Neural crest cell (in vitro differentiated cells): ENCODE measurements around the gene GRHL1. TPM values are rescaled to one million over a fixed set of nuclear protein-coding genes. Genes with fewer than 3 reads are reported as not detected.

Source experiments
- DNase-seq: peaks from one replicate; pipeline ENCODE4 v3.0.0; 2021; ENCODE audit warnings: low read depth, mixed read lengths, low spot score
- H3K27ac Mint-ChIP-seq: one replicate; pipeline ENCODE4 v1.8.0; 2021; ENCODE audit warnings: mild to moderate bottlenecking, mixed read lengths; ENCODE audit not compliant: unreplicated experiment
- H3K27me3 Mint-ChIP-seq: 2 replicates; pipeline ENCODE4 v1.8.0; 2021; ENCODE audit warnings: low read depth, mild to moderate bottlenecking, mixed read lengths
- H3K36me3 Mint-ChIP-seq: 2 replicates; pipeline ENCODE4 v1.8.0; 2021; ENCODE audit warnings: low read depth, mild to moderate bottlenecking, mixed read lengths
- H3K4me1 Mint-ChIP-seq: 2 replicates; pipeline ENCODE4 v1.8.0; 2021; ENCODE audit warnings: mixed read lengths
- H3K4me3 Mint-ChIP-seq: one replicate; pipeline ENCODE4 v1.8.0; 2021; ENCODE audit warnings: mild to moderate bottlenecking, mixed read lengths
- H3K9me3 Mint-ChIP-seq: 2 replicates; pipeline ENCODE4 v1.8.0; 2021; ENCODE audit warnings: mixed read lengths
- total RNA-seq: library from RNA; stranded (reverse); gene quantifications from 2 replicates; pipeline ENCODE4 v1.2.1, GENCODE V29; 2021
- TF ChIP-seq, protein P1 (sequence below): fragments of 200-600 bp; sonication (generic); conservative IDR thresholded peaks from 2 replicates; pipeline ENCODE4 v1.5.0; 2021; ENCODE audit warnings: antibody characterized with exemption, mild to moderate bottlenecking

Gene GRHL1
- total RNA-seq, 1 donor from 2014 or later, result 3.4 TPM

DNA sequence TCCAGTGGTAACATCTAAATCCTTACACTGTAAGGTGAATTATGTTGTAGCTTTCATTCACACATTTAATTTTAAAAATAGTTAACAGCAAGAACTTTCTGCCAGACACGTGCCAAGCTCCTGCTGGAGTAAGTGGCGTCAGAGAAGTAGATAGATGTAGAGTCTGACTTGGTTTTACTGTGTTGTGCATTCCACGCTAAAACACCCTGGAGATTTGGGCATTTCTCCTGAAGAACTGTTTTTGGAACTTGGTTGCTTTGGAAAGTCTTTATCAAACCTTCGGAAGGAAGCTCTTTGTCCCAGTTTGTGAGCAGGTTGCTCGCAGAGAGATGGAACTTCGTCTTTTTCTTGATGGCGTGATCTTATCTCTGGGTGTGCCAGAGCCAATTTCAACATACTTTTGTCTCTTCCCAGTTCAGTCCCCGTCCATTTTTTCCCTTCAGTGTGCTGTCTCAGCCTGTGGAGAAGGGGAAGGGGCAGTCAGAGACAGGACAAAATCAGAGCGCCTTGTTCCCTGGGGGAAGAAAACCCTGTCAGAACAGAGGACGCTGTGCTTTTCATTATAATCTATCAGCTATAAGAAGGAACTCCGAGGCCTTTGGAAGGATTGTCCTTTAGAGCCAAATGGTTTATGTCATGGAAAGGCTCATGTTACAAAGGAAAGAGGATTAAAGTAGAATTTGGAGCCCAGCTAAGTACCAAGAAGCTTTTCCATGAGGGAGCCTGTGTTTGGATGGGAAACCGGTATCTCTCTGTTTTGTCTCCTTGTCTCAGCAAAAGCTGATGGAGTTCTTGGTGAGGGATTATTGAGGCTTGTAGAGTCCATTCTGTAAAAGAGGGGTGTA, 18.9 kb downstream of the GRHL1 start:
- no peaks in the 10 kb centered on the region for H3K27me3 Mint-ChIP-seq
- TF ChIP-seq, protein P1, sequence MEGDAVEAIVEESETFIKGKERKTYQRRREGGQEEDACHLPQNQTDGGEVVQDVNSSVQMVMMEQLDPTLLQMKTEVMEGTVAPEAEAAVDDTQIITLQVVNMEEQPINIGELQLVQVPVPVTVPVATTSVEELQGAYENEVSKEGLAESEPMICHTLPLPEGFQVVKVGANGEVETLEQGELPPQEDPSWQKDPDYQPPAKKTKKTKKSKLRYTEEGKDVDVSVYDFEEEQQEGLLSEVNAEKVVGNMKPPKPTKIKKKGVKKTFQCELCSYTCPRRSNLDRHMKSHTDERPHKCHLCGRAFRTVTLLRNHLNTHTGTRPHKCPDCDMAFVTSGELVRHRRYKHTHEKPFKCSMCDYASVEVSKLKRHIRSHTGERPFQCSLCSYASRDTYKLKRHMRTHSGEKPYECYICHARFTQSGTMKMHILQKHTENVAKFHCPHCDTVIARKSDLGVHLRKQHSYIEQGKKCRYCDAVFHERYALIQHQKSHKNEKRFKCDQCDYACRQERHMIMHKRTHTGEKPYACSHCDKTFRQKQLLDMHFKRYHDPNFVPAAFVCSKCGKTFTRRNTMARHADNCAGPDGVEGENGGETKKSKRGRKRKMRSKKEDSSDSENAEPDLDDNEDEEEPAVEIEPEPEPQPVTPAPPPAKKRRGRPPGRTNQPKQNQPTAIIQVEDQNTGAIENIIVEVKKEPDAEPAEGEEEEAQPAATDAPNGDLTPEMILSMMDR, result no peak
- no peaks in the 10 kb centered on the region for H3K36me3 Mint-ChIP-seq
- DNase-seq, result no peak
- H3K4me1 Mint-ChIP-seq, result peaks cover 28% of the 10 kb centered on the region
- no peak overlapping the region for H3K4me3 Mint-ChIP-seq
- no peak overlapping the region for H3K27ac Mint-ChIP-seq
- H3K9me3 Mint-ChIP-seq, result no peaks in the 10 kb centered on the region

DNA sequence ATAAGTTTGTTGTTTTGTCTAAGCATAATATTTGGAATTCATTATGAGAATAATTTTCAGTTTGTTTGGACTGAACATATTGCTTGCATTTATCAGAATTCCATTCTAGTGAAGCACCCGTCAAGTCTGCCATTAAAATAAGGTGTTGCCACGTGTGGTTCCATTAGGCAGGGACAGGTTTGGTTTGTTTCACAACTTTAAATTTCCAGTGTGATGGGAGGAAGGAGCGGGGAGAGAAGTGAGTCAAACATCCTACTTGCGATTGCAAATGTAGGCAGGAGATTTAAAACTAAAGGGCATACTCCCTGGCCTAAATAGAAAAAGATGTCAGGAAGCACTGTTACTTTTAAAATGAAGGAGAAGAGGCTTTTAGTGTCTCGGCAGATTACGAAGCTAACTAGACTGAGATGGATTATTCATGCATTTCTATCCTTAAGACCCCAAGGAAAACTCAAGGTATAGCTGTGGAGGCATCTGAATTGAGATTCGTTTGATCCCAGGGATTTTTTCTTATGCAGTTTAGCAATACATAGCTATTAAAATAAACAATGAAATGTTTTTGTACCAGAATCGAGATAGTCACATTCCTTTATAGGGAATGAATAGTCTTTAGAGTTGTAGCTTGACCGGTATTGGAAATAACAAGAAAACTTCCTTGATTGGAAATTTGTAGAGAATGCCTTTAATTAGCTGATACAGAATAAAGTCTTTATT, 19.8 kb downstream of the GRHL1 start:
- Mint-ChIP-seq H3K4me3 (no peak overlapping the region), H3K27ac (no peak overlapping the region), H3K4me1 (peaks cover 28% of the 10 kb centered on the region), H3K27me3 (no peaks in the 10 kb centered on the region), H3K36me3 (no peaks in the 10 kb centered on the region), H3K9me3 (no peaks in the 10 kb centered on the region)
- no peak for DNase-seq
- TF ChIP-seq, protein P1, result no peak

DNA sequence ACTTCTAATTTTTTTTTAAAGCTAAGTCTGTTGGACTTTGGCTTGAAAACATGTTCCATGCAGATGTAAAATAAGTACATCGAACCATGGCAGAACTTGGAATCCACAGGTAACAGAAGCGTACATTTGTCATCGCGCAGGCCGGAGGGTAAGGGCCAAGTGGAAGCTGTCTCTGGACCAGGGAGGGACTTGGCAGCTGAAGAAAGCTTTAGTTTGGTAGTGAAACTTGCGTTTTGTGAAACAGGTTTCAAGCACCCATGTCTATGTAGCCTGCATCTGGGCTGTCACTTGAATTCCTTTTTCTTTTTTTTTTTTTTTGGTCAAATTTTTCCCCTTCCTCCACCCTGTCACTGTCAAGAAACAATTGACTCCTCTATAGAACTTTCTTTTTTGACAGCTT, 20.4 kb downstream of the GRHL1 start:
- no peaks in the 10 kb centered on the region for H3K36me3 Mint-ChIP-seq
- TF ChIP-seq, protein P1, result no peak
- no peak overlapping the region for H3K4me3 Mint-ChIP-seq
- no peaks in the 10 kb centered on the region for H3K27me3 Mint-ChIP-seq
- H3K27ac Mint-ChIP-seq, result no peak overlapping the region
- no peak for DNase-seq
- H3K9me3 Mint-ChIP-seq, result no peaks in the 10 kb centered on the region
- peaks cover 28% of the 10 kb centered on the region for H3K4me1 Mint-ChIP-seq

DNA sequence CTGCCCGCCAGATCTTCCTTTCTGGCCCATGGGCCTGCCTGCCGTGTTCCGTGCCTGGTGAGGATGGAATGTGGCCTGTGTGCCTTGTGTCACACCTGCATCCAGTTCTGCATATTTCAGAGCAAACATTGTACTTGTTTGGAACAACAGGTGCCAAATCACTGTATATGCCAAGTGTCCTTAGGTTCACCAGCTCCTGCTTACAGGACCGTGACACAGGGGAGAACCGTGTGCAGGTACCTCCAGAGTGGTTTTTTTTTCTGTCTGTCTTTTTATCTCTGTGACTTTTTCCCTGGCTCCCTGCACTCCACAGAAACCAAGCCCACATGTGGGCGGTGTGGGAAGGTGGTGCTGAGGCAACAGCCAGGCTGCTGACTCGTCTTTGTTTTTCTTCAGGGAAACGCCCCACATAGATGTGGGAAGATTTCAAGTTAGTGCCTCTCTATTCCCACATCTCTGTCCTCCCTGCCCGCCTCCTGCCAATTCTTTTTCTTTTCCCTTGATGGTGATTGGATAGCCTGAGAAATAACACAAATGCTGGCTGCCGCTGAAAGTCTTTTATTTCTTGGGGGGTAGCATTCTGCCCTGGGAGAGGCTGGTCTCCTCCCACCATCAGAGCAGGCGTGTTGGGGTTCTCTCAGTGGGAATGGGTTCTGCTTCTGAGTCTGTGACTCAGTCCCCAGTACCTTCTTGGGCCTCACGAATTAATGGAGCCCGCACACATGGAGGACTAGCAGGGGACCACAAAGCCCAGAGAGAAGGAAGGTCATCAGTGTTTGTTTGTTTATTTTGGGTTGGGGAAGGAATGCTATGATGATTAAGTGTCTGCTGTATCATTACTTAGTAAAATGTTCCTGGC, 21.4 kb downstream of the GRHL1 start:
- no peaks in the 10 kb centered on the region for H3K9me3 Mint-ChIP-seq
- H3K36me3 Mint-ChIP-seq, result no peaks in the 10 kb centered on the region
- H3K4me1 Mint-ChIP-seq, result peaks cover 21% of the 10 kb centered on the region
- DNase-seq, result no peak
- no peak overlapping the region for H3K27ac Mint-ChIP-seq
- H3K27me3 Mint-ChIP-seq, result no peaks in the 10 kb centered on the region
- H3K4me3 Mint-ChIP-seq, result no peak overlapping the region
- TF ChIP-seq, protein P1, result no peak

DNA sequence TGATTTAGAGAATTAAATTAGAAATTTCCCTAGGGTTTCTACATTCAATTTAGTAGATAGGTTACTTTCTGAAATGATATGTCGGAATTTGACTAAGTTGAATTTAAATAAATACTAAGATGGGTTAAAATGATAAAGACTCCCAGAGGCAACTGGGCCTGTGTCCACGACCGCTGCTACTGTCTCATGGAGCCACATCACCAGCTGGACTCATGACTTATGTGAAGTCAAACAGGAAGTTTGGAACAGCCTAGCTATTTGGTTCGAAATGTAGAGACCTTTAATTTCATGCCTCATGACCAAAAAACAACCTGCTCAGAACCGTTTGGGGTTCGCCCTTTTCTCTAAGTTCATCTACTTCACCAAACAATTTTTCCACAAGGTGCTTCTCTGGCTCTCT, 22.2 kb downstream of the GRHL1 start:
- TF ChIP-seq, protein P1, result no peak
- no peaks in the 10 kb centered on the region for H3K27me3 Mint-ChIP-seq
- DNase-seq, result no peak
- H3K4me3 Mint-ChIP-seq, result no peak overlapping the region
- H3K9me3 Mint-ChIP-seq, result no peaks in the 10 kb centered on the region
- peaks cover 13% of the 10 kb centered on the region for H3K4me1 Mint-ChIP-seq
- no peaks in the 10 kb centered on the region for H3K36me3 Mint-ChIP-seq
- H3K27ac Mint-ChIP-seq, result no peak overlapping the region
